Activated CD8-positive, alpha-beta T cell treated with anti-CD3 and anti-CD28 coated beads for 36 hours (primary cell): ENCODE results near the gene BET1L. TPM values are rescaled to one million over a fixed set of nuclear protein-coding genes. Genes with fewer than 3 reads are reported as not detected.

ENCODE experiments used
- ATAC-seq: fragments of 200-7000 bp; cut with Tn5 transposase; one replicate; pipeline ENCODE4 v1.10.0; 2021; ENCODE audit warnings: mild to moderate bottlenecking, moderate library complexity
- CTCF ChIA-PET: fragments of 350-600 bp; sonication (Branson Sonifier 250); formaldehyde crosslinking; loops from one replicate; lab custom pipeline; 2021; ENCODE audit warnings: antibody characterized with exemption; lab: Charles Lee
- POLR2A ChIA-PET: fragments of 350-600 bp; sonication (Branson Sonifier 250); formaldehyde crosslinking; loops from one replicate; lab custom pipeline; 2021; ENCODE audit warnings: antibody characterized with exemption; lab: Charles Lee
- DNase-seq: peaks from one replicate; pipeline ENCODE4 v3.0.0-alpha.2; 2020
- H3K27ac Mint-ChIP-seq: one replicate; pipeline ENCODE4 v1.8.0; 2021; ENCODE audit warnings: mild to moderate bottlenecking, mixed read lengths
- H3K27me3 Mint-ChIP-seq: one replicate; pipeline ENCODE4 v1.8.0; 2021; ENCODE audit warnings: mixed read lengths
- H3K36me3 Mint-ChIP-seq: one replicate; pipeline ENCODE4 v1.8.0; 2021; ENCODE audit warnings: low read depth, mixed read lengths
- H3K4me1 Mint-ChIP-seq: one replicate; pipeline ENCODE4 v1.8.0; 2021; ENCODE audit warnings: low read depth, mixed read lengths
- H3K4me3 Mint-ChIP-seq: one replicate; pipeline ENCODE4 v1.8.0; 2021; ENCODE audit warnings: mild to moderate bottlenecking, moderate library complexity, mixed read lengths
- H3K9me3 Mint-ChIP-seq: one replicate; pipeline ENCODE4 v1.8.0; 2021; ENCODE audit warnings: mixed read lengths
- CTCF ChIP-seq: fragments of 200-600 bp; IDR thresholded peaks from one replicate; pipeline ENCODE4 v1.8.0; 2022; ENCODE audit warnings: antibody characterized with exemption, mild to moderate bottlenecking
- intact Hi-C: fragments of 100-400 bp; cut with micrococcal nuclease; formaldehyde crosslinking; loops from one replicate; pipeline ENCODE4 v1.10.0; 2022
- total RNA-seq, 2 experiments: library from RNA; stranded (reverse); gene quantifications; one replicate each; pipeline ENCODE4 v1.2.3, GENCODE V29; 2021

BET1L gene
- total RNA-seq, 2 experiments from 2014 or later = 58.4 to 68.9 TPM

GRCh38 chr11:232783-233565, 25.8 kb upstream of the BET1L start:
- Mint-ChIP-seq H3K4me3 (no peak overlapping the region), H3K36me3 (peaks cover 5% of the 10 kb centered on the region), H3K9me3 (no peaks in the 10 kb centered on the region), H3K27me3 (no peaks in the 10 kb centered on the region), H3K4me1 (peaks cover 19% of the 10 kb centered on the region), H3K27ac (no peak overlapping the region)
- DNase-seq (no peak), ATAC-seq (no peak)
- ChIA-PET CTCF (interaction anchor here (1.2 kb wide), 1 partner anchor 18 kb away, joined by 7 read pairs; no protein-coding TSS in a partner anchor), POLR2A (interaction anchor here (0.9 to 1.0 kb wide), 2 partner anchors 16 to 20 kb away, joined by 3 read pairs; no protein-coding TSS in a partner anchor)
- intact Hi-C loops = no loop called here
- no peak for TF ChIP-seq CTCF

- H3K27ac Mint-ChIP-seq = no peak overlapping the region
- H3K4me3 Mint-ChIP-seq = no peak overlapping the region
- no peaks in the 10 kb centered on the region for H3K27me3 Mint-ChIP-seq
- DNase-seq = no peak
- H3K36me3 Mint-ChIP-seq = peaks cover 7% of the 10 kb centered on the region
- CTCF ChIA-PET = interaction anchor here (1.2 to 4.4 kb wide), 3 partner anchors 14 to 132 kb away, joined by 4 to 28 read pairs (median 5); no protein-coding TSS in a partner anchor
- peaks cover 22% of the 10 kb centered on the region for H3K4me1 Mint-ChIP-seq
- TF ChIP-seq CTCF = no peak
- no peak for ATAC-seq
- H3K9me3 Mint-ChIP-seq = no peaks in the 10 kb centered on the region
- intact Hi-C loops = no loop called here
- POLR2A ChIA-PET = interaction anchor here (1.2 to 2.1 kb wide), 3 partner anchors 9 to 23 kb away, joined by 3 to 8 read pairs (median 7); partner anchors contain the start of genes BET1L and RIC8A
These were observed 23.2 kb upstream of the BET1L start for GRCh38 chr11:230431-230830.

GRCh38 chr11:227824-228379, 20.7 kb upstream of the BET1L start:
- CTCF ChIA-PET = interaction anchor here (1.3 to 4.4 kb wide), 2 partner anchors 12 to 24 kb away, joined by 4 to 28 read pairs; no protein-coding TSS in a partner anchor
- DNase-seq (no peak), ATAC-seq (no peak)
- no peaks in the 10 kb centered on the region for H3K9me3 Mint-ChIP-seq
- POLR2A ChIA-PET = interaction anchor here (0.7 to 1.2 kb wide), 6 partner anchors 8 to 19 kb away, joined by 3 to 7 read pairs (median 4); no protein-coding TSS in a partner anchor
- no peak overlapping the region for H3K27ac Mint-ChIP-seq
- H3K36me3 Mint-ChIP-seq = peaks cover 7% of the 10 kb centered on the region
- H3K4me1 Mint-ChIP-seq = peaks cover 17% of the 10 kb centered on the region
- no peaks in the 10 kb centered on the region for H3K27me3 Mint-ChIP-seq
- intact Hi-C loops = no loop called here
- TF ChIP-seq CTCF = no peak
- no peak overlapping the region for H3K4me3 Mint-ChIP-seq

GRCh38 chr11:225734-226453, 18.7 kb upstream of the BET1L start:
- TF ChIP-seq CTCF = no peak
- intact Hi-C loops = no loop called here
- Mint-ChIP-seq H3K4me1 (peaks cover 17% of the 10 kb centered on the region), H3K36me3 (peaks cover 4% of the 10 kb centered on the region), H3K27me3 (no peaks in the 10 kb centered on the region), H3K9me3 (no peaks in the 10 kb centered on the region), H3K27ac (peak overlapping the region; percentile 70), H3K4me3 (no peak overlapping the region)
- POLR2A ChIA-PET = interaction anchor here (1.2 to 1.3 kb wide), 2 partner anchors 10 to 14 kb away, joined by 4 to 5 read pairs; partner anchors contain the start of gene SIRT3
- CTCF ChIA-PET = no interaction called here
- peak; percentile 51 for DNase-seq
- peak; percentile 85 for ATAC-seq
